Calu3 (cell line): ENCODE measurements around the gene GTF2F2. TPM values are rescaled to one million over a fixed set of nuclear protein-coding genes. Genes with fewer than 3 reads are reported as not detected.
A peak's percentile ranks its signal among the peaks of the same experiment; 100 is the strongest.

Experiments used
- BruUV-seq: library from RNA; stranded (reverse); fragments of 400-500 nt; replicated peaks from 2 replicates; lab custom pipeline; 2021; lab: Mats Ljungman, UMichigan
- CTCF ChIA-PET: fragments of 300-600 bp; sonication (Branson Sonifier 250); formaldehyde crosslinking; loops from one replicate; lab custom pipeline; 2022; ENCODE audit warnings: antibody characterized with exemption; lab: Charles Lee
- DNase-seq: peaks from one replicate; pipeline ENCODE4 v3.0.0; 2022
- H3K27ac Mint-ChIP-seq: one replicate; pipeline ENCODE4 v1.8.0; 2022; ENCODE audit warnings: mixed read lengths; ENCODE audit not compliant: unreplicated experiment
- H3K27me3 Mint-ChIP-seq: one replicate; pipeline ENCODE4 v1.8.0; 2022; ENCODE audit warnings: mixed read lengths; ENCODE audit not compliant: unreplicated experiment
- H3K36me3 Mint-ChIP-seq: one replicate; pipeline ENCODE4 v1.8.0; 2022; ENCODE audit warnings: mild to moderate bottlenecking, moderate library complexity, mixed read lengths; ENCODE audit not compliant: insufficient read depth, unreplicated experiment
- H3K4me1 Mint-ChIP-seq: one replicate; pipeline ENCODE4 v1.8.0; 2022; ENCODE audit warnings: mild to moderate bottlenecking, low read depth, mixed read lengths; ENCODE audit not compliant: unreplicated experiment
- H3K4me3 Mint-ChIP-seq: one replicate; pipeline ENCODE4 v1.8.0; 2022; ENCODE audit warnings: mild to moderate bottlenecking, low read depth, moderate library complexity, mixed read lengths; ENCODE audit not compliant: unreplicated experiment
- H3K9me3 Mint-ChIP-seq: one replicate; pipeline ENCODE4 v1.8.0; 2022; ENCODE audit warnings: low read depth, mixed read lengths; ENCODE audit not compliant: unreplicated experiment
- intact Hi-C: fragments of 100-400 bp; cut with micrococcal nuclease; formaldehyde crosslinking; loops from one replicate; pipeline ENCODE4 v1.10.0; 2022; ENCODE audit not compliant: unreplicated experiment
- total RNA-seq: library from RNA; stranded (reverse); gene quantifications from 2 replicates; pipeline ENCODE4 v1.2.3, GENCODE V29; 2022
- TF ChIP-seq, protein P1 (sequence below): fragments of 200-600 bp; IDR thresholded peaks from one replicate; pipeline ENCODE4 v1.8.0; 2022; ENCODE audit warnings: antibody characterized with exemption; ENCODE audit not compliant: unreplicated experiment

Gene GTF2F2
- total RNA-seq, 1 experiment from 2014 or later = 23.9 TPM

DNA sequence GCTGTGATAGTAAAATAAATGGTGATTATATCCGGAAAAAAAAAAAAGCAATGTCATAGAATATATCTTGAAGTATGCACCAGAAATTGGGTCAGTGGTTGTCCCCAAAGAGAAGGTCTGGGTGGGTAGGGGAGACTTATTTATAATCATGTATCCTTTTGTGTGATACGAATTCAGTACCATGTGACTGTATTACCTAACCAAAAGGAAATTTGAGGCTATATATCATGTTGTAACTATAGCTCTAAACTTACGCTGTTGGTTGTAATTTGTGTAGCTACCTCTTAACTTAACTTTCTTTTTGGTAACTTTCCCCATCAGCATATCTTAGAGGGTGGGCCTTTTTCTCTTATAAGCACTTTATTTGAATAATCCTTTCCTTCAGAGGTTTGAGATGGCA, 105.7 kb downstream of the GTF2F2 start:
- H3K27ac Mint-ChIP-seq = no peak overlapping the region
- no peak overlapping the region for H3K4me3 Mint-ChIP-seq
- H3K36me3 Mint-ChIP-seq = no peaks in the 10 kb centered on the region
- peaks cover 11% of the 10 kb centered on the region for H3K4me1 Mint-ChIP-seq
- CTCF ChIA-PET = interaction anchor here (0.6 kb wide), 1 partner anchor 99 kb away, joined by 10 read pairs; no protein-coding TSS in a partner anchor
- no peaks in the 10 kb centered on the region for H3K9me3 Mint-ChIP-seq
- no TSS peak for BruUV-seq
- no peaks in the 10 kb centered on the region for H3K27me3 Mint-ChIP-seq
- TF ChIP-seq, protein P1, sequence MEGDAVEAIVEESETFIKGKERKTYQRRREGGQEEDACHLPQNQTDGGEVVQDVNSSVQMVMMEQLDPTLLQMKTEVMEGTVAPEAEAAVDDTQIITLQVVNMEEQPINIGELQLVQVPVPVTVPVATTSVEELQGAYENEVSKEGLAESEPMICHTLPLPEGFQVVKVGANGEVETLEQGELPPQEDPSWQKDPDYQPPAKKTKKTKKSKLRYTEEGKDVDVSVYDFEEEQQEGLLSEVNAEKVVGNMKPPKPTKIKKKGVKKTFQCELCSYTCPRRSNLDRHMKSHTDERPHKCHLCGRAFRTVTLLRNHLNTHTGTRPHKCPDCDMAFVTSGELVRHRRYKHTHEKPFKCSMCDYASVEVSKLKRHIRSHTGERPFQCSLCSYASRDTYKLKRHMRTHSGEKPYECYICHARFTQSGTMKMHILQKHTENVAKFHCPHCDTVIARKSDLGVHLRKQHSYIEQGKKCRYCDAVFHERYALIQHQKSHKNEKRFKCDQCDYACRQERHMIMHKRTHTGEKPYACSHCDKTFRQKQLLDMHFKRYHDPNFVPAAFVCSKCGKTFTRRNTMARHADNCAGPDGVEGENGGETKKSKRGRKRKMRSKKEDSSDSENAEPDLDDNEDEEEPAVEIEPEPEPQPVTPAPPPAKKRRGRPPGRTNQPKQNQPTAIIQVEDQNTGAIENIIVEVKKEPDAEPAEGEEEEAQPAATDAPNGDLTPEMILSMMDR = no peak
- no peak for DNase-seq
- intact Hi-C loops = no loop called here

DNA sequence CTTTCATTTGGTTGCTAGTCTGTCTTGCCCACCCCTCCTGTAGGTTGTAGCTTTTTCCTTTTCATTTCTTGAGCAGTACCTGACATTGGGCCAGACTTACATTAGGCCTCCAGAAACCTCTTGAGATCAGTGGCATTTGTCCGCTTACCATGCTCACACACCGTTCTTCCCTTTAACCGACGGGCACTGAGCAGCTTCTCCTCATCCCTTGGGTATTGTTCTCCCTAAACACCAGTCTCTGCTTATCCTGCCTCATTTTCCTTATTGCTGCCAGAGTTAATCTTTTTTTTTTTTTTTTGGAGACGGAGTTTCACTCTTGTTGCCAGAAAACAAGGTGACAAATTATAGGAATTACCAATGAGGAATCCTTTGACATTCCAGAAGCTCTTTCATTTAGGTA, 107.7 kb downstream of the GTF2F2 start:
- no peak for DNase-seq
- Mint-ChIP-seq H3K27me3 (no peaks in the 10 kb centered on the region), H3K27ac (no peak overlapping the region), H3K4me3 (no peak overlapping the region), H3K9me3 (no peaks in the 10 kb centered on the region), H3K36me3 (no peaks in the 10 kb centered on the region), H3K4me1 (no peaks in the 10 kb centered on the region)
- no TSS peak for BruUV-seq
- intact Hi-C loops = no loop called here
- TF ChIP-seq, protein P1 = no peak
- CTCF ChIA-PET = interaction anchor here (0.8 kb wide), 1 partner anchor 13 kb away, joined by 3 read pairs; no protein-coding TSS in a partner anchor

GRCh38 chr13:45229172-45229571, 108.9 kb downstream of the GTF2F2 start:
- Mint-ChIP-seq H3K4me1 (no peaks in the 10 kb centered on the region), H3K27ac (no peak overlapping the region), H3K27me3 (no peaks in the 10 kb centered on the region), H3K9me3 (no peaks in the 10 kb centered on the region), H3K4me3 (no peak overlapping the region), H3K36me3 (no peaks in the 10 kb centered on the region)
- CTCF ChIA-PET = no interaction called here
- TF ChIP-seq, protein P1 = no peak
- DNase-seq = no peak
- intact Hi-C loops = no loop called here
- no TSS peak for BruUV-seq

GRCh38 chr13:45231305-45231704, 111.0 kb downstream of the GTF2F2 start:
- H3K9me3 Mint-ChIP-seq = no peaks in the 10 kb centered on the region
- CTCF ChIA-PET = interaction anchor here (0.7 kb wide), 1 partner anchor 69 kb away, joined by 3 read pairs; no protein-coding TSS in a partner anchor
- BruUV-seq = no TSS peak
- DNase-seq = no peak
- TF ChIP-seq, protein P1 = no peak
- H3K27ac Mint-ChIP-seq = peak overlapping the region; percentile 17
- intact Hi-C loops = no loop called here
- H3K27me3 Mint-ChIP-seq = no peaks in the 10 kb centered on the region
- H3K36me3 Mint-ChIP-seq = no peaks in the 10 kb centered on the region
- H3K4me1 Mint-ChIP-seq = peaks cover 6% of the 10 kb centered on the region
- H3K4me3 Mint-ChIP-seq = no peak overlapping the region
